Pulmonary artery endothelial cell (primary cell): ENCODE measurements around the gene CNOT4. TPM values are rescaled to one million over a fixed set of nuclear protein-coding genes. Genes with fewer than 3 reads are reported as not detected.
A peak's percentile ranks its signal among the peaks of the same experiment; 100 is the strongest.
"Not testable (repeated sequence)": the region's sequence is repeated elsewhere in the genome, so short reads cannot be mapped to it uniquely, and the experiment has no call there.

Source experiments
- DNase-seq: peaks from one replicate; pipeline ENCODE4 v3.0.0-alpha.2; 2011; ENCODE audit warnings: low read depth, low spot score
- total RNA-seq: library from RNA; depleted of rRNA; stranded (reverse); fragments of >200 nt; gene quantifications from 2 replicates; pipeline ENCODE4 v1.2.3, GENCODE V29; 2014

The CNOT4 gene
- total RNA-seq, 1 donor from 2014 or later: 9.6 TPM

- no peak for DNase-seq
Measured at GRCh38 chr7:135454060-135454459, 55.8 kb downstream of the CNOT4 start.

- no peak for DNase-seq
Measured at GRCh38 chr7:135449436-135449835, 60.5 kb downstream of the CNOT4 start.

- no peak for DNase-seq
Measured at GRCh38 chr7:135448753-135449152, 61.1 kb downstream of the CNOT4 start.

GRCh38 chr7:135447748-135448147, 62.2 kb downstream of the CNOT4 start:
- DNase-seq: no peak

- DNase-seq: no peak
Measured at GRCh38 chr7:135445690-135446089, 64.2 kb downstream of the CNOT4 start.

GRCh38 chr7:135445266-135445665, 64.6 kb downstream of the CNOT4 start:
- not testable (repeated sequence) for DNase-seq

GRCh38 chr7:135441791-135442190, 68.1 kb downstream of the CNOT4 start:
- no peak for DNase-seq

GRCh38 chr7:135434047-135434446, 75.9 kb downstream of the CNOT4 start:
- DNase-seq: no peak

- no peak for DNase-seq
Measured at GRCh38 chr7:135430626-135431025, 79.3 kb downstream of the CNOT4 start.

- no peak for DNase-seq
Measured at GRCh38 chr7:135428879-135429278, 81.0 kb downstream of the CNOT4 start.

GRCh38 chr7:135428011-135428410, 81.9 kb downstream of the CNOT4 start:
- DNase-seq: no peak

GRCh38 chr7:135427166-135427565, 82.7 kb downstream of the CNOT4 start:
- no peak for DNase-seq

GRCh38 chr7:135425036-135425435, 84.9 kb downstream of the CNOT4 start:
- DNase-seq: no peak

GRCh38 chr7:135420786-135421185, 89.1 kb downstream of the CNOT4 start:
- no peak for DNase-seq

- no peak for DNase-seq
Measured at GRCh38 chr7:135416431-135416830, 93.5 kb downstream of the CNOT4 start.

GRCh38 chr7:135414850-135415439, 95.0 kb downstream of the CNOT4 start:
- peak; percentile 20 for DNase-seq

- DNase-seq: no peak
Measured at GRCh38 chr7:135414208-135414607, 95.7 kb downstream of the CNOT4 start.

- no peak for DNase-seq
Measured at GRCh38 chr7:135411098-135411497, 98.8 kb downstream of the CNOT4 start.

- DNase-seq: no peak
Measured at GRCh38 chr7:135410543-135410942, 99.4 kb downstream of the CNOT4 start.

- no peak for DNase-seq
Measured at GRCh38 chr7:135409845-135410542, 99.9 kb downstream of the CNOT4 start.

GRCh38 chr7:135407884-135408283, 102.0 kb downstream of the CNOT4 start:
- no peak for DNase-seq

GRCh38 chr7:135406918-135407317, 103.0 kb downstream of the CNOT4 start:
- no peak for DNase-seq

- DNase-seq: no peak
Measured at GRCh38 chr7:135405969-135406368, 103.9 kb downstream of the CNOT4 start.
